MM.1S (cell line): ENCODE measurements around the gene MAPK6.
A peak's percentile ranks its signal among the peaks of the same experiment; 100 is the strongest.
"Not testable (repeated sequence)": the region's sequence is repeated elsewhere in the genome, so short reads cannot be mapped to it uniquely, and the experiment has no call there.

Source experiments
- DNase-seq: peaks from one replicate; pipeline ENCODE4 v3.0.0-alpha.2; 2015
- H2AFZ ChIP-seq: fragments of 300-600 bp; sonication (generic); 2 replicates; pipeline ENCODE4 v1.6.0; 2016; ENCODE audit warnings: antibody characterized with exemption, low read length
- H3F3A ChIP-seq: fragments of 300-600 bp; sonication (generic); 2 replicates; pipeline ENCODE4 v1.6.1; 2016; ENCODE audit warnings: mild to moderate bottlenecking, antibody characterized with exemption, low read length, moderate library complexity, mixed read lengths; ENCODE audit not compliant: insufficient read depth
- H3K27ac ChIP-seq: fragments of 300-600 bp; sonication (generic); 2 replicates; pipeline ENCODE4 v1.5.1; 2016; ENCODE audit warnings: mild to moderate bottlenecking, low read length
- H3K27me3 ChIP-seq: fragments of 300-600 bp; sonication (generic); replicated peaks from 2 replicates; pipeline ENCODE4 v1.6.0; 2016; ENCODE audit warnings: low read length; ENCODE audit not compliant: insufficient read depth
- H3K36me3 ChIP-seq: fragments of 300-600 bp; sonication (generic); replicated peaks from 2 replicates; pipeline ENCODE4 v1.6.1; 2016; ENCODE audit warnings: mild to moderate bottlenecking, low read length, mixed read lengths; ENCODE audit not compliant: insufficient read depth
- H3K4me1 ChIP-seq: fragments of 300-600 bp; sonication (generic); 2 replicates; pipeline ENCODE4 v1.6.1; 2016; ENCODE audit warnings: low read length, mixed read lengths
- H3K4me2 ChIP-seq: fragments of 300-600 bp; sonication (generic); 2 replicates; pipeline ENCODE4 v1.6.0; 2016; ENCODE audit warnings: low read depth, low read length
- H3K4me3 ChIP-seq: fragments of 300-600 bp; sonication (generic); 2 replicates; pipeline ENCODE4 v1.5.1; 2016; ENCODE audit warnings: low read length, mixed read lengths
- H3K79me2 ChIP-seq: fragments of 300-600 bp; sonication (generic); 2 replicates; pipeline ENCODE4 v1.6.1; 2016; ENCODE audit warnings: mixed run types, low read length, mixed read lengths
- H3K9ac ChIP-seq: fragments of 300-600 bp; sonication (generic); 2 replicates; pipeline ENCODE4 v1.6.1; 2016; ENCODE audit warnings: low read length, mixed read lengths
- H3K9me2 ChIP-seq: fragments of 300-600 bp; sonication (generic); replicated peaks from 2 replicates; pipeline ENCODE4 v1.6.1; 2016; ENCODE audit warnings: mild to moderate bottlenecking, low read length, mixed read lengths; ENCODE audit not compliant: insufficient read depth
- H3K9me3 ChIP-seq: fragments of 300-600 bp; sonication (generic); replicated peaks from 2 replicates; pipeline ENCODE4 v1.6.1; 2016; ENCODE audit warnings: mild to moderate bottlenecking, low read length, mixed read lengths; ENCODE audit not compliant: insufficient read depth
- H4K20me1 ChIP-seq: fragments of 300-600 bp; sonication (generic); 2 replicates; pipeline ENCODE4 v1.6.1; 2016; ENCODE audit warnings: mild to moderate bottlenecking, low read length, moderate library complexity, mixed read lengths; ENCODE audit not compliant: insufficient read depth
- EZH2 ChIP-seq: fragments of 300-600 bp; sonication (generic); optimal IDR thresholded peaks from 2 replicates; pipeline ENCODE3; 2017; ENCODE audit warnings: low read depth, mild to moderate bottlenecking, antibody characterized with exemption, low read length, mixed read lengths
- EZH2phosphoT487 ChIP-seq: fragments of 300-600 bp; sonication (generic); IDR thresholded peaks from 2 replicates; pipeline ENCODE4 v1.6.1; 2018; ENCODE audit warnings: antibody characterized with exemption, low read length
- TF ChIP-seq, protein P1 (sequence below): fragments of 300-600 bp; sonication (generic); IDR thresholded peaks from 2 replicates; pipeline ENCODE4 v1.5.1; 2016; ENCODE audit warnings: antibody characterized with exemption, low read length, mixed read lengths

MAPK6 gene

DNA sequence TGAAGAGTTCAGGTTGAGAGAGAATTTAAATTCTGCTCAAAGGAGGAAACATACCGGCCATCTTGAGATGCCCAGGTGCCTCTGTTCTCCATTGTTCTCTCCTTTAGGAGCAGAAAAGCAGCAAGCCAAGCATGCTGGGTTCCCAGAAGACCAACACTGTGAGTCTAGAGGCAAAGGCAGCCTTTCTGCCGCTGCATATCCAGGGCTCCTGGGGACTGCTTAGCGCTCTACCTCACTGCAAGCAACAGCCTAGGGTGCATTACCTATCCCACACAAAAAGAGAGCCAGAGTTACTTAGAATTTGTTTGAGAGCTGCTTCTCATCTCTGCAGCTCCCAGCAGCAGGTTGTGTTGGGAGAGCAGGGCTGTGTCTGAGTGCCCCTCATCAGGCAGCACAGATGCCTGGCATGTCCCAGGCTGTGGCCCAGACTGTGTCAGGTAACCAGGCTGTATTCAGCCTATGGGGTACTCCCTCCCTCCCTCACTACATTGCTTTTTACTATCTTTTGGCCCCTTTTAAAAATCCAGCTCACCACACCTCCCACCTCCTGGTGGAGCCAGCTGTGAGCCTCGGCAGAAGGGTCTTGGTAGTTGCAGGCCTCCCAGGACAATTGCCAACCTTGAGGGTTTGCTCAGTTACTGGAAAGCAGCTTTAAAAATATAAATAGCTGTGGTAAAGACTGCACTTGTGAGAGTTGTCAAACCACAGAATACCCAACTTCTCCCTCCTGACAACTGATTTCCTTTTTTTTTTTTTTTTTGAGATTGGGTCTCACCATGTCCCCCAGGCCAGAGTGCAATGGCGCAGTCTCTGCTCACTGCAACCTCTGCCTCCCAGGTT, 63.4 kb downstream of the MAPK6 start:
- no peaks in the 10 kb centered on the region for H3K9me3 ChIP-seq
- H3K4me2 ChIP-seq, result peak overlapping the region; percentile 52
- peak overlapping the region; percentile 43 for H2AFZ ChIP-seq
- H3K4me1 ChIP-seq, result peaks cover 22% of the 10 kb centered on the region
- H4K20me1 ChIP-seq, result no peaks in the 10 kb centered on the region
- peak overlapping the region; percentile 69 for H3K27ac ChIP-seq
- DNase-seq, result peak; percentile 81
- peak overlapping the region; percentile 14; the same call in 1 of the 2 replicates for H3K9ac ChIP-seq
- H3K79me2 ChIP-seq, result no peaks in the 10 kb centered on the region
- TF ChIP-seq EZH2 (no peak), EZH2phosphoT487 (no peak)
- TF ChIP-seq, protein P1, sequence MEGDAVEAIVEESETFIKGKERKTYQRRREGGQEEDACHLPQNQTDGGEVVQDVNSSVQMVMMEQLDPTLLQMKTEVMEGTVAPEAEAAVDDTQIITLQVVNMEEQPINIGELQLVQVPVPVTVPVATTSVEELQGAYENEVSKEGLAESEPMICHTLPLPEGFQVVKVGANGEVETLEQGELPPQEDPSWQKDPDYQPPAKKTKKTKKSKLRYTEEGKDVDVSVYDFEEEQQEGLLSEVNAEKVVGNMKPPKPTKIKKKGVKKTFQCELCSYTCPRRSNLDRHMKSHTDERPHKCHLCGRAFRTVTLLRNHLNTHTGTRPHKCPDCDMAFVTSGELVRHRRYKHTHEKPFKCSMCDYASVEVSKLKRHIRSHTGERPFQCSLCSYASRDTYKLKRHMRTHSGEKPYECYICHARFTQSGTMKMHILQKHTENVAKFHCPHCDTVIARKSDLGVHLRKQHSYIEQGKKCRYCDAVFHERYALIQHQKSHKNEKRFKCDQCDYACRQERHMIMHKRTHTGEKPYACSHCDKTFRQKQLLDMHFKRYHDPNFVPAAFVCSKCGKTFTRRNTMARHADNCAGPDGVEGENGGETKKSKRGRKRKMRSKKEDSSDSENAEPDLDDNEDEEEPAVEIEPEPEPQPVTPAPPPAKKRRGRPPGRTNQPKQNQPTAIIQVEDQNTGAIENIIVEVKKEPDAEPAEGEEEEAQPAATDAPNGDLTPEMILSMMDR, result no peak
- peak overlapping the region; percentile 5; the same call in 1 of the 2 replicates for H3K4me3 ChIP-seq
- H3F3A ChIP-seq, result peaks cover 9% of the 10 kb centered on the region; the same call in 1 of the 2 replicates
- H3K27me3 ChIP-seq, result no peaks in the 10 kb centered on the region
- H3K36me3 ChIP-seq, result no peaks in the 10 kb centered on the region
- H3K9me2 ChIP-seq, result no peaks in the 10 kb centered on the region

DNA sequence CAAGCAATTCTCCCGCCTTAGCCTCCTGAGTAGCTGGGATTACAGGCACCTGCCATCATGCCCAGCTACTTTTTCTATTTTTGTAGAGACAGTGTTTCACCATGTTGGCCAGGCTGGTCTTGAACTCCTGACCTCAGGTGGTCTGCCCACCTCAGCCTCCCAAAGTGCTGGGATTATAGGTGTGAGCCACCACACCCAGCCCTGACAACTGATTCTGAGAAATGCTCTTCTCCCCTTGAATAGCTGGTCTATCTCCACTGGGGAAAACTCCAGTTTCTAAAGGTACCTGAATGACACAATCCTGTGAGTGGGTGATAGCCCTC, 64.0 kb downstream of the MAPK6 start:
- H2AFZ ChIP-seq, DNase-seq, H3K36me3 ChIP-seq, H4K20me1 ChIP-seq, H3K9ac ChIP-seq, H3K4me3 ChIP-seq, H3K27me3 ChIP-seq, H3F3A ChIP-seq, H3K9me2 ChIP-seq, H3K9me3 ChIP-seq, H3K79me2 ChIP-seq: not testable (repeated sequence)
- peak overlapping the region; percentile 69; the same call in 1 of the 2 replicates for H3K27ac ChIP-seq
- H3K4me1 ChIP-seq, result peaks cover 22% of the 10 kb centered on the region
- peak overlapping the region; percentile 52; the same call in 1 of the 2 replicates for H3K4me2 ChIP-seq

DNA sequence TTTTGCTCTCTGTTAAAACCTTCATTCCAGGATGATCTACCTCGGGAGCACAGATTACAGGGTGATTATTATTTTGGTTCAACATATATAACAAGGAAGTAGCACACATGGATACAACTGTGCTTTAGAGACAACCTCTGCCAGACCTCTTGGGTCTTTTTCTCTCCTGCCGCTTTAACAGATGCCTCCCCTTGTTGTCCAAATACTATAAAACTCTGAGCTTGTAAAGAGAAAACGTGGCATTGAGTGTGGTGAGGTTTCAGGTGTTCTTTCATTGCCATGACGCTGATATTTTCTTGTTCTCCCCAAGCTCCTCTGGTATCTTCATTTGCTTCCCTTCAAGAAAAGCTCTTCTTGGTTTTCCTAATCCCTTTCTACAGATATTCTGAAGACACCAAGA, 64.6 kb downstream of the MAPK6 start:
- Histone ChIP-seq H3K4me2 (peak overlapping the region; percentile 52; the same call in 1 of the 2 replicates), H3K27me3 (no peaks in the 10 kb centered on the region), H4K20me1 (no peaks in the 10 kb centered on the region), H2AFZ (no peak overlapping the region), H3K9me2 (no peaks in the 10 kb centered on the region), H3K36me3 (no peaks in the 10 kb centered on the region), H3K4me1 (peaks cover 22% of the 10 kb centered on the region), H3K9me3 (no peaks in the 10 kb centered on the region), H3K4me3 (no peak overlapping the region), H3F3A (peaks cover 9% of the 10 kb centered on the region; the same call in 1 of the 2 replicates), H3K9ac (no peak overlapping the region), H3K79me2 (no peaks in the 10 kb centered on the region), H3K27ac (peak overlapping the region; percentile 69; the same call in 1 of the 2 replicates)
- no peak for DNase-seq
- no peak for TF ChIP-seq EZH2phosphoT487
- TF ChIP-seq, protein P1, result no peak

DNA sequence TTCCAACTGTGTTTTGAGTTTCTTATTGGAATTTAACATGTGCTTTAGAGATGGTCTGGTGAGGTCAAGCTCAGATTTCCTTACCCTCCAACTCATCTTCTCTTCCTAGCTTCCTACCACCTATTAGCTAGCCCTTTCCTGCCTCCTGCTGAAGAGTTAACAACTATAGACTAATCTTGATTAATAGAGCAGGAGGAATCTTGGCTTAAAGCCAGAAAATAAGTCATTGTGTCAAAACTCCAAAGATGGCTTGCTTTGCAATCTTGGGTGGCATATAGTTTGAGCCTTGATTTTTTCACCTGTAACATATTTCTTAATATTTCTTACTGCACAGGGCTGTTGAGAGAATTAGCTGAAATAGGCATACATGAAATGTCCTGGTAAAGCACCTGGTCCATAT, 66.3 kb downstream of the MAPK6 start:
- Histone ChIP-seq H2AFZ (no peak overlapping the region), H3K27ac (no peak overlapping the region), H3F3A (peaks cover 9% of the 10 kb centered on the region; the same call in 1 of the 2 replicates), H3K36me3 (no peaks in the 10 kb centered on the region), H3K4me2 (no peak overlapping the region), H3K4me3 (no peak overlapping the region), H3K9me3 (no peaks in the 10 kb centered on the region), H3K27me3 (no peaks in the 10 kb centered on the region), H3K79me2 (no peaks in the 10 kb centered on the region), H4K20me1 (no peaks in the 10 kb centered on the region), H3K9me2 (no peaks in the 10 kb centered on the region), H3K9ac (no peak overlapping the region), H3K4me1 (peaks cover 19% of the 10 kb centered on the region)
- DNase-seq, result no peak
- TF ChIP-seq, protein P1, result no peak
- TF ChIP-seq EZH2, result no peak
- TF ChIP-seq EZH2phosphoT487, result no peak
